Activated naive CD4-positive, alpha-beta T cell treated with anti-CD3 and anti-CD28 coated beads for 36 hours (primary cell): ENCODE results near the gene MYO5B. TPM values are rescaled to one million over a fixed set of nuclear protein-coding genes. Genes with fewer than 3 reads are reported as not detected.

ENCODE experiments used
- CTCF ChIA-PET: fragments of 350-600 bp; sonication (Branson Sonifier 250); formaldehyde crosslinking; loops from one replicate; lab custom pipeline; 2021; ENCODE audit warnings: antibody characterized with exemption; lab: Charles Lee
- DNase-seq: peaks from one replicate; pipeline ENCODE4 v3.0.0-alpha.2; 2020
- H3K27ac Mint-ChIP-seq: one replicate; pipeline ENCODE4 v1.8.0; 2021; ENCODE audit warnings: mild to moderate bottlenecking, mixed read lengths
- H3K27me3 Mint-ChIP-seq: one replicate; pipeline ENCODE4 v1.8.0; 2021; ENCODE audit warnings: low read depth, mixed read lengths
- H3K36me3 Mint-ChIP-seq: one replicate; pipeline ENCODE4 v1.8.0; 2021; ENCODE audit warnings: low read depth, mixed read lengths
- H3K4me1 Mint-ChIP-seq: one replicate; pipeline ENCODE4 v1.8.0; 2021; ENCODE audit warnings: low read depth, mixed read lengths
- H3K4me3 Mint-ChIP-seq: one replicate; pipeline ENCODE4 v1.8.0; 2021; ENCODE audit warnings: mild to moderate bottlenecking, moderate library complexity, mixed read lengths
- H3K9me3 Mint-ChIP-seq: one replicate; pipeline ENCODE4 v1.8.0; 2021; ENCODE audit warnings: mixed read lengths
- intact Hi-C: fragments of 100-400 bp; cut with micrococcal nuclease; formaldehyde crosslinking; loops from one replicate; pipeline ENCODE4 v1.15.1; 2023
- total RNA-seq, 2 experiments: library from RNA; stranded (reverse); gene quantifications; one replicate each; pipeline ENCODE4 v1.2.3, GENCODE V29; 2021

Gene MYO5B
- total RNA-seq, 2 experiments from 2014 or later, result 0.02 to 0.12 TPM

DNA sequence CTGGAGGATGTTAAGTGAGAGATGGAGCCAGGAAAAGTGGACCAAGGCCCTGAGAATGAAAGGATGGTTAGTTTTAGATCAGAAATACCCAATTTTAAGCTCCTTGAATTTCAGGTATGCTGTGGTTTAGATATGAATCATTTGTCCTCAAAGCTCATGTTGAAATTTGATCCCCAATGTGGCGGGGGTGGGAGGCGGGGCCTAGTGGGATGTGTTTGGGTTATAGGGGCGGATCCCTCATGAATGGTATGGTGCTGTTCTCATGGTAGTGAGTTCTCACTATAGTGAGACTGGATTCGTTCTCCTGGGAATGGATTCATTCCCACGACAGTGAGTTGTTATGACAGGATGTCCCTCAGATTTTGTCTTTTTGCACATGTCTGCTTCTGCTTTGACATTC is 11.4 kb downstream of the MYO5B start:
- Mint-ChIP-seq H3K36me3 (no peaks in the 10 kb centered on the region), H3K27ac (no peak overlapping the region), H3K4me3 (no peak overlapping the region), H3K27me3 (peaks cover 13% of the 10 kb centered on the region), H3K4me1 (no peaks in the 10 kb centered on the region), H3K9me3 (no peaks in the 10 kb centered on the region)
- intact Hi-C loops, result no loop called here
- no peak for DNase-seq
- CTCF ChIA-PET, result interaction anchor here (0.7 to 1.6 kb wide), 2 partner anchors 20 to 209 kb away, joined by 3 to 4 read pairs; no protein-coding TSS in a partner anchor

DNA sequence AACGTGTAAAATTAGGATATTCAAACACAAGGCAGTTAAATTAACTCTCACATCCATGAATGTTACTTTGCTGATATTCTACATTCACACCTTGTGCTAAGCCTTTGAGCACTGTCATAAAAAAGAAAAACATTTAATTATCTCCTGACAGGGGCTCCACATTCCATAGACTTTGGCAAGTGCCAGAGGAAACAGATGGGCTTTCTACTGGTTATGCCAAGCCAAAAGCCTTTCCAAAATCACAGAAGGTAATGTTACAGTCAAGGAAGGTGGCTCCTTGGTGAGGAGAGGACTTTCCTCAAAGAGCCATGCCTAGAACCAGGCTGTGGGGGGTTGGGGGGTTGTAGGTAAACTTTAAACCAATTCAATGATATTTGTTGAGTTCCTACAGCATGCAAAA is 12.4 kb downstream of the MYO5B start:
- no peak overlapping the region for H3K27ac Mint-ChIP-seq
- peaks cover 16% of the 10 kb centered on the region for H3K27me3 Mint-ChIP-seq
- no peaks in the 10 kb centered on the region for H3K36me3 Mint-ChIP-seq
- H3K9me3 Mint-ChIP-seq, result no peaks in the 10 kb centered on the region
- H3K4me3 Mint-ChIP-seq, result no peak overlapping the region
- DNase-seq, result no peak
- intact Hi-C loops, result no loop called here
- H3K4me1 Mint-ChIP-seq, result no peaks in the 10 kb centered on the region
- CTCF ChIA-PET, result interaction anchor here (0.7 kb wide), 1 partner anchor 9 kb away, joined by 3 read pairs; no protein-coding TSS in a partner anchor

DNA sequence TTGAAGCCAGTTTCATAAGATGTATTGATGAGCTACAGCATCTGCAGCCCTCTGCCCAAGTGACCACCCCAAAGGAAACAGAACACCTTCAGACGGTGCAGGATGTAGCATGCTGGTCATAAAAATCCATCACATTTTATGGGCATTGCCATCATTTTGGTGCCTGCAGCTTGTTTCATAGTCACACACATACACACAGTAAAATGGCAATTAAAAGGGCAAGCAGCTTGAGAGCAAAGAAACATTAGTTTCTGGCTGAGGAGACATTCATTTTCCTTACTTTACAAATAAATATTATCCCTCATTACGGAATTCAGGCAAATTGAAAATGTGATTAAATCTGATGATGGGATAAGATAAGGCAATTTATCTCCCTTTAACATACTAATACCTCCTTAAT is 13.4 kb downstream of the MYO5B start:
- H3K4me3 Mint-ChIP-seq, result no peak overlapping the region
- no peaks in the 10 kb centered on the region for H3K36me3 Mint-ChIP-seq
- intact Hi-C loops, result no loop called here
- no peak for DNase-seq
- H3K27ac Mint-ChIP-seq, result no peak overlapping the region
- no peaks in the 10 kb centered on the region for H3K4me1 Mint-ChIP-seq
- peaks cover 22% of the 10 kb centered on the region for H3K27me3 Mint-ChIP-seq
- no peaks in the 10 kb centered on the region for H3K9me3 Mint-ChIP-seq
- CTCF ChIA-PET, result no interaction called here

DNA sequence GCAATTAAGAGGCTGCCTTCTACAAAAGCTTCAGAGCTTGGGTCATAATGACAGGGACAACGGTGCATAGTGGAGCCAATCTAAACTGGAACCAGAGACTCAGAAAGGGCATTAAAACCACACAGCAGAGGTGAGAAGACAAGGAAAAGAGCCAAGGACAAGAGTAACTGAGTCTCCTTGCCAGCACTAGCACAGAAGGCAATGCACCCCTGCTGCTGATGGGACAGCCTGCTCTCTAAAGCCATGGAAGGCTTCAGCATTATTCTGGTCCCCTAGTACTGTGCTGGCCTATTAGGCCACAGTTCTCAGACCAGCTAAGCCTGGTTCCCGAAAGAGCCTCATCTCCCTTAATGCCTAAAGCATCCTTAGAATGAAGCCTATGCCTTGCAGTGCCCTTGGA is 15.5 kb downstream of the MYO5B start:
- DNase-seq, result no peak
- Mint-ChIP-seq H3K27ac (no peak overlapping the region), H3K4me3 (no peak overlapping the region), H3K36me3 (no peaks in the 10 kb centered on the region), H3K27me3 (peaks cover 24% of the 10 kb centered on the region), H3K4me1 (no peaks in the 10 kb centered on the region), H3K9me3 (no peaks in the 10 kb centered on the region)
- intact Hi-C loops, result no loop called here
- CTCF ChIA-PET, result no interaction called here

DNA sequence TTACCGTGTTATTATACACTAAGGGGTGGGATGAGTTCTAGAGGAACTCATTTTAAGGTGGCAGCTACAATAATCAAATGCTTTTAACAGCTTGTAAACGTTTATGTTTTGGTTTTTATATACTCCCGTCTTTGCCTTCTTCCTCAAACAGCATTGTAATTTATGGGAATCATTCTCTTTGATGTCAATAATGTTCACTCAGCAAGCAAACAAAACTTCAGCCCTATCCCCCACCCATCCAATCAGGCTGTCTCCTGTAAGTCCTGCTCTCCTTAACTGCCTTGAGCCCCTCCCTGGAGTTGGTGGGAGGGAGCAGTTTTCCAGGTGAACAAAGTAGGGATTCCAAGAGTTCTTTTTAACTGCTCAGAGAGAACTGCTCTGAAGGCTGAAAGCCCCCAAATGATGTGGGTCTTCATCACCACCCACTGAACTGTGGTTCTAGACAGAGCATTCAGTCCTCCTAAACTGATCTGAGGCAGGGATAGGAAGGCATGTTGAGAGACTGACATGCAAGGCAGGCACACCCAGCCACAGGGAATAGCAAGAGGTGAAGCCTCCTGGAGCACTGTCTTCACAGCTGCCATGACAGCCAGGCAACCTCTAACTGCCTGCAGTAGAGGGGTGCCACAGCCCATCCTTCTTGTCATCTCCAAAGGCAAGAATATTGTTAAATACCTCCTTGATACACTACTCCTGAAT is 17.5 kb downstream of the MYO5B start:
- CTCF ChIA-PET, result interaction anchor here (0.5 to 0.9 kb wide), 2 partner anchors 50 to 252 kb away, joined by 3 read pairs; no protein-coding TSS in a partner anchor
- Mint-ChIP-seq H3K4me3 (no peak overlapping the region), H3K27ac (no peak overlapping the region), H3K4me1 (no peaks in the 10 kb centered on the region), H3K27me3 (peaks cover 24% of the 10 kb centered on the region), H3K9me3 (no peaks in the 10 kb centered on the region), H3K36me3 (no peaks in the 10 kb centered on the region)
- DNase-seq, result no peak
- intact Hi-C loops, result no loop called here

DNA sequence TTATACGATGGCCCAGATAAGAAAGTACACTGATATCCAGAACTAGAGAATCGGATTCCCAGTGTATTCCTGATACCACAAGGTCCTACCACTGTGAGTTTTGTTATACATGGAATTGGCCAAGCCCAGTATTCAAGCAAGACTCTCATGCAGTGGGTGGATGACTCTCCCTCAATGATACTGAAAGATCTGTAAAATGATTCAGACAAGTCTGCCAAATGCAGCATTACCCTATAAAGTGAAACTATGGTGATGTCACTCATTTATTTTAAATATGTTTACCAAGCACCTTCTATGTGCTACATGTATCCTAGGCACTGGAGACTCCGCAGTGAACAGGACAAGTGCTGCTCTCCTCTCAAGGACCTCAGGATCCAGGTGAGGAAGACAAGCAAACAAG is 22.6 kb downstream of the MYO5B start:
- no peak for DNase-seq
- H3K27ac Mint-ChIP-seq, result no peak overlapping the region
- H3K4me1 Mint-ChIP-seq, result no peaks in the 10 kb centered on the region
- no peak overlapping the region for H3K4me3 Mint-ChIP-seq
- peaks cover 15% of the 10 kb centered on the region for H3K27me3 Mint-ChIP-seq
- intact Hi-C loops, result no loop called here
- CTCF ChIA-PET, result no interaction called here
- H3K36me3 Mint-ChIP-seq, result no peaks in the 10 kb centered on the region
- no peaks in the 10 kb centered on the region for H3K9me3 Mint-ChIP-seq

DNA sequence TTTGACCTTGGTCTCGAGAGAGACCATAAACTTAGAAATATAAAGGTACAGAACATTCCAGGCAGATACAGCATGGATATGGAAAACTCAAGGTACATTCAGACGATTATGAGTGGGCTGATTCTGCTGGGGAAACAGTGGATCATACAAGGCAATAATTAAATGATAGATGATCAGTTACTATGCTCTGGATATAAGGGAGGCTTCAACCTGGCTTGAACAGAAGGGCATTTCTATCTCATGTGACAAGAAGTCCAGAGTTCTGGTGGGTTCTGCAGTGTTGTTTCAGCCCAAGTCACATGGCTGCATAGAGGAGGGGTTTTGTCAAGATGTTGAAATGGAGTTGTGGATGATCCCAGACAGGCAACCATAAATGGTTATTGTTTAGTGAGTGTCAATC is 23.5 kb downstream of the MYO5B start:
- Mint-ChIP-seq H3K27ac (no peak overlapping the region), H3K4me3 (no peak overlapping the region), H3K4me1 (no peaks in the 10 kb centered on the region), H3K9me3 (no peaks in the 10 kb centered on the region), H3K27me3 (peaks cover 9% of the 10 kb centered on the region), H3K36me3 (no peaks in the 10 kb centered on the region)
- intact Hi-C loops, result no loop called here
- CTCF ChIA-PET, result no interaction called here
- no peak for DNase-seq

DNA sequence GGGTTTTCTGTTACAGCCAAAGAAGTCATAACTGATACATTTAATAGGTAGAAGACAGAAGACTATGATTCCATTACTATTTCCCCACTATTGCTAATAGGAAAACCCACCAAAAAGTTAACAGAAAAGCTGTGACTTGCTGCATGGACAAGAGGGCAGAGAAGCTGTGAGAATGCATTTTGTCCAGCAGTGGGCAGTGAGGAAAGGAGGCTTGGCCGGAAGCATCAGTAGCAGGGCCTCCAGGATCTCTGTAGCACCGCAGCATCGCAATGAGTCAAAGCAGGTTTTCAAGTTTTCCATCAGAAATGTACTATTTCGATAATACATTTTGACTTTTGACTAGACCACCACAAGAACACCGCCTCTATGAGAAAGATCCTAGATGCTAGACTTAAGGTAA is 24.9 kb downstream of the MYO5B start:
- intact Hi-C loops, result no loop called here
- CTCF ChIA-PET, result no interaction called here
- Mint-ChIP-seq H3K9me3 (no peaks in the 10 kb centered on the region), H3K4me1 (no peaks in the 10 kb centered on the region), H3K27me3 (peaks cover 9% of the 10 kb centered on the region), H3K4me3 (no peak overlapping the region), H3K36me3 (no peaks in the 10 kb centered on the region), H3K27ac (no peak overlapping the region)
- DNase-seq, result no peak

DNA sequence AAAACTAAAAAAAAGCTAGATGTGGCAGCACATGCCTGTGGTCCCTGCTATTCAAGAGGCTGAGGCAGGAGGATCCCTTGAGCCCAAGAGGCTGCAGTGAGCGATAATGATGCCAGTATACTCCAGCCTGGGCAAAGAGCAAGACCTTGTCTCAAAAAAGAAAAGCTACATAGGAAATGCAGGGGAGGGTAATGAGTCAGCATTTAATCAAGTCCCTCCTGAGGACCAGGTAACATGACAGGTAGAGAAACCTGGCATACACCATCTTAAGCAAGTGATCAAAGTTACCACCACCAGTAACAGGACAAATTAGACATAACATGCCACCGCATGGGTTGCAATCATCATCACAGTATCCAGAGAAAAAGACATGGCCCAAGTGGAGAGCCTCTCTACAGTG is 25.8 kb downstream of the MYO5B start:
- Mint-ChIP-seq H3K4me1 (no peaks in the 10 kb centered on the region), H3K27me3 (peaks cover 12% of the 10 kb centered on the region), H3K36me3 (no peaks in the 10 kb centered on the region), H3K4me3 (no peak overlapping the region), H3K27ac (no peak overlapping the region), H3K9me3 (no peaks in the 10 kb centered on the region)
- CTCF ChIA-PET, result no interaction called here
- intact Hi-C loops, result no loop called here
- no peak for DNase-seq

DNA sequence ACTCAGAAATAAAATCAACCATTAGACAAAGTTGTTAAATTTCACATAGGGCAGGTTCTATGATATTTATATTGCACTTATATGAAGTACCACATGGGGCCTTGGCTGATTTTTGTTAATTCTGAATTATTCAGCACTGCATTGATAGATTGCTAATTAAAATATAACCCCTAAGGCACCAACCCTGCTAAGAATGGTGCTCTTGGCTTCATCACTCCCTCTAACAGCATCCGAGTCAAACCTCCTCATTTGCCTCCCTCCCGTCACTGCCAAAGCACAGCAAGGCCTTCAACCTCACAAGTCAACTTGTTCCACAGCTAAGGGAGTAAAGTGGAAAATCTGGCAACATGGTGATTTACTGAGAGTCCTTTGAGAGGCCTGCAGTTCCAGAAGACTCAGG is 27.0 kb downstream of the MYO5B start:
- H3K4me1 Mint-ChIP-seq, result no peaks in the 10 kb centered on the region
- H3K4me3 Mint-ChIP-seq, result no peak overlapping the region
- no peak overlapping the region for H3K27ac Mint-ChIP-seq
- intact Hi-C loops, result no loop called here
- DNase-seq, result no peak
- CTCF ChIA-PET, result interaction anchor here (0.6 kb wide), 1 partner anchor 608 kb away, joined by 3 read pairs; no protein-coding TSS in a partner anchor
- H3K36me3 Mint-ChIP-seq, result no peaks in the 10 kb centered on the region
- peaks cover 17% of the 10 kb centered on the region for H3K27me3 Mint-ChIP-seq
- no peaks in the 10 kb centered on the region for H3K9me3 Mint-ChIP-seq

DNA sequence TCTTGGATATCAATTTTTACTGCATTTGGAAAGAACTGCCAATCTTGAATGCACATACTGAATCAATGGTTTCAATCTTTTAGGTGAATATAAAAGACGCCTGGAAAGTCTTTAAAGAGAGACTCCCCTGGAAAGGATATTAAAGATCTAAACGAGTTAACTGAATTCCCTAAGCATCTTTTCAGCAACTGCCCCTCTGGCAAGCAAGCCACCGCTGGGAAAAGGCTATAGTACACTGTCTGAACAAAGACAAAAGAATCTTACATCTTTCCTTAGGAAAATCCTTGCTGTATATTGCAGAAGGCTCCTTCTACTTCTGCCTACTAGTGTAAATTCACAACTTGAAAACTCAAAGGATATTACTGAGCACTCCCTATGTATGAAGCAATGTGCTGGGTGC is 28.0 kb downstream of the MYO5B start:
- Mint-ChIP-seq H3K4me3 (no peak overlapping the region), H3K36me3 (no peaks in the 10 kb centered on the region), H3K9me3 (no peaks in the 10 kb centered on the region), H3K27me3 (peaks cover 18% of the 10 kb centered on the region), H3K27ac (no peak overlapping the region), H3K4me1 (no peaks in the 10 kb centered on the region)
- CTCF ChIA-PET, result no interaction called here
- no peak for DNase-seq
- intact Hi-C loops, result no loop called here

DNA sequence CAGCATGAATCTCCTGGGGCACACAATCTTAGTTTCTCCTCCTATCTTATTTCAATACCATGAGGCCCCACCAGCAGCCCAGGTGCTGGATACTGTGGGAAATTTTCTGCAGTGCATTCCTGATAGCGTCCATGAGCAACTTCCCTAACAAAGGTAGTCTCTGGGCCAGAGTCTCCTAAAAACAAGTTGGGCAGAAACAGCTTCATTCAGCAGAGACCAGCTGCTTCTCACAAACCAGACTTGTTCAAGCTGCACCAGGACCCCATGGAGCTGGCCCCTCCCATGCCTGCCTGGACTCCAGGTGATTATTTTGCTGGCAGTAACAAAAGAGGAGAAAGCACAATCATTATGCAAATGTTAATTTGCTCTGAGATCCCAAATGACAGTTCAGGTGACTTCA is 31.4 kb downstream of the MYO5B start:
- Mint-ChIP-seq H3K27ac (no peak overlapping the region), H3K36me3 (no peaks in the 10 kb centered on the region), H3K4me1 (no peaks in the 10 kb centered on the region), H3K27me3 (peaks cover 18% of the 10 kb centered on the region), H3K9me3 (no peaks in the 10 kb centered on the region), H3K4me3 (no peak overlapping the region)
- no peak for DNase-seq
- CTCF ChIA-PET, result interaction anchor here (1.5 kb wide), 1 partner anchor 40 kb away, joined by 4 read pairs; no protein-coding TSS in a partner anchor
- intact Hi-C loops, result no loop called here
